Measurements from ENCODE around the gene AP3M1. TPM values are rescaled to one million over a fixed set of nuclear protein-coding genes. Genes with fewer than 3 reads are reported as not detected.

The AP3M1 gene
- total and polyA plus RNA-seq, 5 experiments from 2014 or later = 24.7 to 40.2 (median 36.0) TPM

Other genes with a start within 250 kb of the AP3M1 start
- gene PLAU, start 239.7 kb downstream of the AP3M1 start, total RNA-seq = under 1 TPM; 0.26 to 0.30 TPM
- gene PLAU, start 239.7 kb downstream of the AP3M1 start, polyA plus RNA-seq = not detected
- 1 to 10 TPM; 5.0 to 5.9 TPM for gene VCL, start 152.7 kb downstream of the AP3M1 start, total RNA-seq
- gene VCL, start 152.7 kb downstream of the AP3M1 start, polyA plus RNA-seq = 10 to 100 TPM in 1 of 3 donors, 1 to 10 TPM in 2; 7.8 to 21.2 (median 9.0) TPM
- 10 to 100 TPM; 29.6 to 32.9 TPM for gene ADK, start 393 bp upstream of the AP3M1 start, total RNA-seq
- gene ADK, start 393 bp upstream of the AP3M1 start, polyA plus RNA-seq = 10 to 100 TPM; 48.7 to 52.4 (median 49.0) TPM